Measurements from ENCODE around the gene TSEN34. TPM values are rescaled to one million over a fixed set of nuclear protein-coding genes. Genes with fewer than 3 reads are reported as not detected.
"Not testable (repeated sequence)": the region's sequence is repeated elsewhere in the genome, so short reads cannot be mapped to it uniquely, and the experiment has no call there.

Gene TSEN34
- total RNA-seq, 4 donors from 2014 or later: 42.7 to 76.3 (median 69.1) TPM

DNA sequence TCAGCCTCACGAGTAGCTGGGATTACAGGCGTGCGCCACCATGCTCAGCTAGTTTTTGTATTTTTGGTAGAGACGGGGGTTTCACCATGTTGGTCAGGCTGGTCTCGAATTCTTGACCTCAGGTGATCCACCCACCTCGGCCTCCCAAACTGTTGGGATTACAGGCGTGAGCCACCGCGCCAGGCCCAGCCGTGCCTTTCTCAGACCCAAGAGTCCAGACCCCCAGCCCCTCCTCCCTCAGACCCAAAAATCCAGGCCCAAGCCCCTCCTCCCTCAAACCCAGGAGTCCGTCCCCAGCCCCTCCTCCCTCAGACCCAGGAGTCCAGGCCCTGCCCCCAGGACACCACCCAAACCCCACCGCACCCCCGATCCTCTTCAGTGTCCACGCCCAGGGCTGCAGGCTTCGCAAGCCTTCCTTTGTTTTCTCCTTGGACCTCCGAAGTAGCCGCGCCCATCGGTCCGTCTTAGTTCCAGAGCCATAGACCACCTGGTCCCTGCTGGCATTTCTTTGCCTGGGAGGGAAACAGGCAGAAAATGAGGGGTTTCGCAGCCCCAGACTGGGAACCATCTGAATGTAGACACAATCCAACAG lies 21.9 kb upstream of the TSEN34 start:
- Histone ChIP-seq H3K27me3 (peaks cover 4% of the 10 kb centered on the region), H3K36me3 (no peaks in the 10 kb centered on the region), H3K9me3 (no peaks in the 10 kb centered on the region), H3K27ac (no peak overlapping the region), H3K4me1 (peaks cover 22% of the 10 kb centered on the region), H3K4me3 (no peak overlapping the region)
- DNase-seq (ENCODE audit: low spot score in 2 of 2): no peak
- 83% methylated on average over 21 of the region's 21 CpGs for WGBS
- TF ChIP-seq POLR2A (IDR thresholded peaks at IDR 0.05): no peak
- TF ChIP-seq, protein P1, sequence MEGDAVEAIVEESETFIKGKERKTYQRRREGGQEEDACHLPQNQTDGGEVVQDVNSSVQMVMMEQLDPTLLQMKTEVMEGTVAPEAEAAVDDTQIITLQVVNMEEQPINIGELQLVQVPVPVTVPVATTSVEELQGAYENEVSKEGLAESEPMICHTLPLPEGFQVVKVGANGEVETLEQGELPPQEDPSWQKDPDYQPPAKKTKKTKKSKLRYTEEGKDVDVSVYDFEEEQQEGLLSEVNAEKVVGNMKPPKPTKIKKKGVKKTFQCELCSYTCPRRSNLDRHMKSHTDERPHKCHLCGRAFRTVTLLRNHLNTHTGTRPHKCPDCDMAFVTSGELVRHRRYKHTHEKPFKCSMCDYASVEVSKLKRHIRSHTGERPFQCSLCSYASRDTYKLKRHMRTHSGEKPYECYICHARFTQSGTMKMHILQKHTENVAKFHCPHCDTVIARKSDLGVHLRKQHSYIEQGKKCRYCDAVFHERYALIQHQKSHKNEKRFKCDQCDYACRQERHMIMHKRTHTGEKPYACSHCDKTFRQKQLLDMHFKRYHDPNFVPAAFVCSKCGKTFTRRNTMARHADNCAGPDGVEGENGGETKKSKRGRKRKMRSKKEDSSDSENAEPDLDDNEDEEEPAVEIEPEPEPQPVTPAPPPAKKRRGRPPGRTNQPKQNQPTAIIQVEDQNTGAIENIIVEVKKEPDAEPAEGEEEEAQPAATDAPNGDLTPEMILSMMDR (IDR thresholded peaks at IDR 0.05): no peak
- no peak for TF ChIP-seq POLR2AphosphoS5 (IDR thresholded peaks at IDR 0.05)
- TF ChIP-seq EP300 (IDR thresholded peaks at IDR 0.05): no peak

DNA sequence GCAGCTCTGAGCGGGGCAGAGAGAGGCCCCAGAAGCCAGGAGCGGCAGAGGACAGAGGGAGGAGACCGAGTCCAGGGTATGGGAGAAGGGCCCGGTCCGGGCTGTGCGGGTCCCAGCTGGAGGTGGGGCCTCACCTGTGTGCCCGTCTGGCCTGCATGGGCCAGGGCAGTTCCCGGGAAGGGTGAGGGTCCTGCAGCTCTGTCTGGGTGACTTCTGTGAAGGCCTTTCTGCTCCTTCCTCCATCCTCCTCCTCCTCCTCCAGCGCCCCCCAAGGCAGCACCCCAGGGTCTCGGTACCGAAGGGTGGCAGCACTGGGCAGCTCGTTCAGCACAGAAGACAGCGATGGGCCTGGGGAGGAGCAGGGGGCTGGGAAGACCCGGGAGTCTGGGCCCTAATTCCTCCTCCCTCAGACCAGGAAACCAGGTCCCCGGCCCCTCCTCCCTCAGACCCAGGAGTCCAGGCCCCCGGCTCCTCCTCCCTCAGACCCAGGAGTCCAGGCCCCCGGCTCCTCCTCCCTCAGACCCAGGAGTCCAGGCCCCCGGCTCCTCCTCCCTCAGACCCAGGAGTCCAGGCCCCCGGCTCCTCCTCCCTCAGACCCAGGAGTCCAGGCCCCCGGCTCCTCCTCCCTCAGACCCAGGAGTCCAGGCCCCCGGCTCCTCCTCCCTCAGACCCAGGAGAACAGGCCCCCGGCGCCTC lies 19.2 kb upstream of the TSEN34 start:
- DNase-seq (ENCODE audit: low spot score in 2 of 2); H3K9me3 ChIP-seq; H3K4me3 ChIP-seq; H3K27ac ChIP-seq; H3K27me3 ChIP-seq; H3K36me3 ChIP-seq: not testable (repeated sequence)
- peaks cover 17% of the 10 kb centered on the region for H3K4me1 ChIP-seq
- WGBS: 57% methylated on average over 20 of the region's 23 CpGs

DNA sequence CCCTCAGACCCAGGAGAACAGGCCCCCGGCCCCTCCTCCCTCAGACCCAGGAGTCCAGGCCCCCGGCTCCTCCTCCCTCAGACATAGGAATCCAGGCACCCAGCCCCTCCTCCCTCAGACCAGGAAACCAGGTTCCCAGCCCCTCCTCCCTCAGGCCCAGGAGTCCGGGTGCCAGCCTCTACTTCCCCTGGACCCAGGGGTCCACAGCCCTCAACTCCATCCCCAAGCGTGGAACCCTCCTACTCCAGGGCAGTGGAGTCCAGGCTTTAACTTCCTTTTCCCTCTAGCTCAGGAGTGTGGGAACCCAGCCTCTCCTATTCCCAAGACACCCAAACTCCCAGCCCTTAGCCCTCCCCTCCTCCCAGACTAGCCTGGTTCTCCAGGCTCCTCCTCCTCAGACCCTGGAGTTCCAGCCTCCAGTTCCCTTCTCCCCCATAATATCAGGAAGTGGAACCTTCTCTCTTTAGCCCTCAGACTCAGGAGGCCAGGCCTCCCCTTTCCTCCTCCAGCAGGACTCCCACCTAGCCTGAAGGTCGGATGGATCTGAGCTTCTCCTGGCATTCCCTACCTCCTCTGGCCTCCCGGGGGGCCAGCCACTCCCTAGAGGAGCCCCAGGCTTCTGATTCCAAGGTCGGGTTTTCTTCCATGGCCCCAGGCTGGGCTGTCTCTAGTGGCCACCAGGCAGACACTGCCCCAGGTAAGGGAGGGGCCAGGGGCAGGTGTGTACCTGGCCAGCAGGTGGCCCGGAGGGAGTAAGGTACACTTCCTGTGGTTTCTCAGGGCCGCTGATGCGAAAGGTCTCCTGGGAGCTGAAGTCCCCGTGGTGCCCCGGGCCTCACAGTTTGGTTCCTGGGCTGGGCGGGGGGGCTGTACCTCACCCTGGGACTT lies 18.4 kb upstream of the TSEN34 start, which contains the start of gene TMC4:
TMC4 (minus strand) TSS at position 690 of the 888 bp plus-strand sequence; CDS start at position 647, 43 bp downstream.
- 19% methylated on average over 4 of the region's 13 CpGs for WGBS
- Histone ChIP-seq H3K27ac (peak within 1 kb of the TSS; percentile 48), H3K4me1 (peaks cover 17% of the 10 kb centered on the region), H3K9me3 (no peaks in the 10 kb centered on the region), H3K4me3 (peak within 1 kb of the TSS; percentile 34), H3K36me3 (no peaks in the 10 kb centered on the region), H3K27me3 (peaks cover 4% of the 10 kb centered on the region)
- DNase-seq (ENCODE audit: low spot score in 2 of 2): no peak
- TF ChIP-seq POLR2AphosphoS5 (IDR thresholded peaks at IDR 0.05): no peak
- TF ChIP-seq EP300 (IDR thresholded peaks at IDR 0.05): no peak
- TF ChIP-seq POLR2A (IDR thresholded peaks at IDR 0.05): no peak
- TF ChIP-seq, protein P1 (IDR thresholded peaks at IDR 0.05): peak in 1 of 2 donors; percentile 11

DNA sequence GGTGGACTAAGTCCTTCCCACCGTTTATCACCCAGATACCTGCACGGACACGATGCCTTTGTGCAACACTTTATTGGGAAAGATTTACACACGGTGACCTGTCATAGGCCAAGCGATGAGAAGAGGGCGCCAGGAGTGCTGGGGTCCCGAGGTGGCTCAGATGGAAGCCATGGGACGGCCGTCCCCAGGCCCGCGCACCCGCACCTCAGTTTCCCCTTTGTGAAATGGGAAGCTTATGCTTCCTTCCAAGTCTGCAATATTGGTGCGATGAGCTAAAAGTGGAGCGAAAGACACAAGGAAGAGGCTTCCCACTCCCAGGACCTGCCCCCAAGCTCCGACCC lies 17.8 kb upstream of the TSEN34 start:
- Histone ChIP-seq H3K4me3 (peak overlapping the region; percentile 34), H3K27me3 (peaks cover 4% of the 10 kb centered on the region), H3K4me1 (peaks cover 15% of the 10 kb centered on the region), H3K27ac (no peak overlapping the region), H3K9me3 (no peaks in the 10 kb centered on the region), H3K36me3 (no peaks in the 10 kb centered on the region)
- DNase-seq (ENCODE audit: low spot score in 2 of 2): no peak
- TF ChIP-seq EP300 (IDR thresholded peaks at IDR 0.05) (no peak), POLR2AphosphoS5 (IDR thresholded peaks at IDR 0.05) (no peak), POLR2A (IDR thresholded peaks at IDR 0.05) (no peak)
- TF ChIP-seq, protein P1 (IDR thresholded peaks at IDR 0.05): no peak
- WGBS: 46% methylated on average over 13 of the region's 15 CpGs

DNA sequence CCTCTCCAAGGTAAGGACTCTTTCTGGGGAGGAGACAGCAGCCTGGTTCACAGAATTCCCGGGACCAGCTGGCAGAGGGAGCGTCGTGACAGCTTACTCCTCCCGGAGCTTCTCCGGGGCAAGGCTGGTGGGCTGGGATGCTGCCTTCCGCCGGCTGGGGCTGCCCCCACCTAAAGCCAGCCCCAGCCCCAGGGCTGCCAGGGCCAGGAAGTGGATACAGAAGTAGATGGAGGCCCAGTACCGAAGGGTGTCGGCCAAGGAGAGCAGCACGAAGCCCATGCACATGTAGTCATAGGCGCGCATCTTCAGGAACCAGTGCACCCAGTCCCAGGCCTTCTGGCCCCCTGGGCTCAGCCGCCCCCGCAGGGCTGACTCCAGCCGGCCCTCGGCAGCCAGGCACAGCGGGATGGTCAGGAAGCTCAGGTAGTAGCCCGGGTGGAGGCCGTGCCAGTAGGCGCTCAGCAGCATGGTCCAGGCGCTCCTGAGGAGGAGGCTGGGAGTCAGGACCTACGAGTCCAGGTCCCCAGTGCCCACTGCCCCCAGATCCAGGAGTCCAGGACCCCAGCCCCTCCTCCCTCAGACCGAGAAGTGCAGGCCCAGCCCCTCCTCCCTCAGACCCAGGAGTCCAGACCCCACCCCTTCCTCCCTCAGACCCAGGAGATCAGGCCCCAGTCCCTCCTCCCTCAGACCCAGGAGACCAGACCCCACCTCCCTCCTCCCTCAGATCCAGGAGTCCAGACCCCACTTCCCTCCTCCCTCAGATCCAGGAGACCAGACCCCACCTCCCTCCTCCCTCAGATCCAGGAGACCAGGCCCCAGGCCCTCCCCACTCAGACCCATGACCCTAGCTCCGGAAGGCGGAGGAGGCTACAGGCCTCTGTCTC lies 16.9 kb upstream of the TSEN34 start:
- Histone ChIP-seq H3K27me3 (peaks cover 4% of the 10 kb centered on the region), H3K9me3 (no peaks in the 10 kb centered on the region), H3K4me1 (peaks cover 12% of the 10 kb centered on the region), H3K27ac (no peak overlapping the region), H3K4me3 (no peak overlapping the region), H3K36me3 (no peaks in the 10 kb centered on the region)
- no peak for TF ChIP-seq EP300 (IDR thresholded peaks at IDR 0.05)
- TF ChIP-seq POLR2AphosphoS5 (IDR thresholded peaks at IDR 0.05): no peak
- TF ChIP-seq POLR2A (IDR thresholded peaks at IDR 0.05): no peak
- TF ChIP-seq, protein P1 (IDR thresholded peaks at IDR 0.05): no peak
- DNase-seq (ENCODE audit: low spot score in 2 of 2): no peak
- WGBS: 79% methylated on average over 13 of the region's 25 CpGs
